ENCODE results near the gene SOS2.

SOS2 gene

DNA sequence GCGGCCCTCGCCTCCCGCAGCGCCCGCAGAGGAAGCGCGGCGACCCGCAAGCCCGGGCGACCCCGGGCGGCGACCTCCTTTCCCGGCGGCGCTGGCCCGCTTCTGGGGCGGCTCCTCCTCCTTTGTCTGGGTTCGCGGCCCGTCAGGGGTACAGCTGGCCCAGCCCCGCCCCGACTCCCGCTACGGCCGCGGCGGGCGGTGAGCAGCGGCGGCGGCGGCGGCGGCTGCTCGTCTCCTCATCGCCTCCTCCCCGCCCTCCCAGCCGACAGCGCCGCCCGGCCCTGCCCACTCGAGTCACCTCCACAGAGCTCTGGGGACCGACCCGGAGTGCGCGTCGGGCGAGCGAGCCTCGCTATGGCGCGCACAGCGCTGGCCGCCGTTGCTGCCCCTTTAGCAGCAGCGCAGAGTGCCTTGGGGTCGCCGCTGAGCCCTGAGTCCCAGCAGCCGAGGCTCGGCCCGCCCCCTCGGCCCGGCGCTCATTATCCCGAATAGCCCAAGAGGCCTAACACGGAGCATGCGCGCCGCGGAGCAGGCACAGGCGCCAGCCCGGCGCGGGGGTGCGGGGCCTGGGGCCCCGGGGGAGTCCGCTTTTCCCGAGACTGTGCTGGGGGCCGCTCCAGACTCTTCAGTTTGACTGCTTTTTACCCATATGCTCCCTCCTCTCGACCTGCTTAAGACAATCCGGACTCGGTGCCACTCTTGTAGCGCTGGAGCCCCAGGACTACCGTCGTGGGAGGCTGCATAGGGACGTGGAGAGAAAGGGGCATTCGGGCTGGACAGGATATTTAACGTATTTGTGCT lies at the start of gene SOS2:
Gene SOS2, minus strand, starts transcription at position 104 of the 801 bp plus-strand sequence. CDS start 295 bp downstream, outside the sequence.
- no peak for FAIRE-seq

DNA sequence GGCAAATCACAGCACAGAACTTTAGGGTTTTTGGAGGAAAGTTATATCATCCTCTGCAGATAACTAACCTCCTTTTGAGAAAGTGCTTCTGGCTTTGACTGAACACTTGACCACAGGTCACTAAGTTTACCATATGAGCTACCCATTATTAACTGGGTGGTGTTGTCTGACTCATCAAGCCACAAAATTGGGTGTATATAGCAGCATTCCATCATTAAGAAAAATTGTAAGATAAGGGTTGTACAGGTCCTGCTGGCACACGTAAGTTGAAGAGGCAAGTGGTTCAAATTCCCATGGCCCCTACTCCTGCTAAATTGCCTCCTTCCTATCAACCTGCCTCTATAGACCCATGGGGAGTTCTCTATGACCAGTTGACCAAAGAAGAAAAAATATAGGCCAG lies 41.1 kb upstream of the SOS2 start:
- FAIRE-seq, result no peak

DNA sequence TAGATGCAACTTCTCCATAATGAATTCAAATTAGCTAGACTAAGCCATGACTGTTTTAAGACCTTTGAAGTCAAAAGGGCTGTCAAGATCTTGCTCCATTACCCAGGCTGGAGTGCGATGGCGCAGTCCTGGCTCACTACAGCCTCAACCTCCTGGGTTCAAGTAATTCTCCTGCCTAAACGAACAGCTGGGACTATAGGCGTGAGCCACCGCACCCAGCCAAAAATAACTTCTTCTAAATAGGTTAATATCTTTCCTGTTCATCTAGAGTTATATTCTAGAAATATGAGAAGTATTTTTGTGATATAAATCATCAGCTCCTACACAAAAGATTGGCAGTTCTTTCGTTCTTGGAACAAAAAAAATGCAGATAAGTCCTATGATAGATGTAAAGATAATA lies 39.6 kb upstream of the SOS2 start:
- FAIRE-seq, result no peak

DNA sequence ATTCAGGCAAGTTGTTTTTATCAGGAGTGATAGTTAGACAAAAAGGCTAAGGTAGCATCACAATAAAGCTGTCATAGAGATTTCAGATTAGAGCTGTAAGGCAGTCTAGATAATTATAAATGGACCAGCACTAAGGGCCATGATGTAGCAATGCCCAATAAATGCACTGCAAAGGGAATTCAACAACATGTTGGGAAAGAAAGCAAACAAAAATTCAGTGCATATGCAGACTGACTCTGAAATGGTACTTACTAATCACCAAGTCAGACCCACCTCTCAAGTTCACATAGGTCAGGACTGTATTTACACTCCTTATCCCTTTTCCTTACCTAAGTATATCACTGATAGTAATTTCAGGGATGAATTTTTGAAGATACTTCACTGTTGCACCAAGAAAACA lies 33.7 kb upstream of the SOS2 start:
- no peak for FAIRE-seq

DNA sequence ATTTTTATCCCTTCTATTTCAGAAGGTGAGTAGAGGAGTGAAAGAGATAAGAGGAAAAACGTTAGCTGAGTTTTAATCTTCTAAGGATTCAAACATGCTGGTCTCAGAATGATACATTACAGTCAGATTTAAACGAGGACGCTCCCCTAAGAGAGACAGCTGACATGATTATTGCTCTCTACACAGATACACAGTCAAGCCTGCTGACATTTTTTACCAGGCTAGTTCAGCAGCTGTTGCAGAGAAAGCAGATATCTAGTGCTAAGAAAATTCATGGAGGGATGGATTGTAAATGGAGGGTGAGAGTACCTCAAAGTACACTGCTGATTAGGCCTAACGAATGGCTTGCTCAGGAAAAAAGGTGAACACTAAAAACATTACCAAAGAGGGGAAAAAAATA lies 31.9 kb upstream of the SOS2 start:
- FAIRE-seq, result no peak

DNA sequence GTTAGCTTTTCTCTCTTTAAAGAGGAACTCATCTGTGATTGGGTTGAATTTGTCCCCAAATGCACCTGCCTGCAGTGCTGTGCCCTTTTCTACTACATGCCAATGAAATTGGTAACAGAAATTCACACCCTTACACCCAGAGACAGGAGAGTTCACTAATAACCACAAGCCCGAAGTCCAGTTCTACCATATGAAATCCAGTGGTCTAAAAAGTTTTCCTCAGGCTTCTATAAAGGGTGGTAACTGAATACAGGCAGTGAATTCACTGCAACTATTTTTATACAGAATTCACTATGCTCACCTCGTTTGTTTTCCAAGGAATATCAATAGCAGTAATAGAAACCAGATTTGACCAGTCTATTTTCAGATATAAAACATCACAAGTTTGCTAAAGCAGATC lies 31.5 kb upstream of the SOS2 start:
- FAIRE-seq, result no peak

DNA sequence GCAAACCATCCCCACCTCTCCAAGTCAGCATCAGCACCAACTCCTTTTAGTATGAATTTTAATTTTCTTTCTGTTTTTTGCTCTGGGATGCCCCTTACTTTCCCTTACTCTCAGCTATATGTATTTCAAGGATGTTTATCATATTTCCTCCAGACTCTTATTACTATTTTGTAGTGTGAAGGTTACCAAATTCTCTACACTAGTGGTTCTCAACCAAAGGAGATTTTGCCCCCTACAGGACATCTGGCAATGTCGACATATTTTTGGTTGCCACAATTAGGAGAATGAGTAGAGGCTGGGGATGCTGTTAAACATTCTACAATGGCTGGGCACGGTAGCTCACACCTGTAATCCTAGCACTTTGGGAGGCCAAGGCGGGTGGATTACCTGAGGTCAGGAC lies 29.1 kb upstream of the SOS2 start:
- peak; percentile 53 for FAIRE-seq

DNA sequence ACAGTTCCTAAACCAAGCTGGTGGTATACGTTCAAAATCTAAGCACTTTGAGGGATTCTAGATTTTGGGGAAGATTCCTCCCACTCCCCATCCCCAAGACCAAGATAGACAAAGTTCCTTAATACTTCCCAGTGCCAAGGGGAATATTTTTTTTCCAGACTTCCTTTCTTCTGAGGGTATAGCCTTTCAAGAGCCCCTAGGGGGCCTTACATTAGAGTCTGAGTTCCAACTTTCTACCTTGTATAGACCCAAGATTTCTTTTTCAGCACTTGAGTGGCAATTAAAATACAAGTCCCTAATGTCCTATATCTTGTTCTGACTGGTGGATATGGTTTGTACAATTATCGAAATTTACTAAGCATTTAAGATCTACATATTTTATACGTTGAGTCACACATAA lies 28.7 kb upstream of the SOS2 start:
- no peak for FAIRE-seq

DNA sequence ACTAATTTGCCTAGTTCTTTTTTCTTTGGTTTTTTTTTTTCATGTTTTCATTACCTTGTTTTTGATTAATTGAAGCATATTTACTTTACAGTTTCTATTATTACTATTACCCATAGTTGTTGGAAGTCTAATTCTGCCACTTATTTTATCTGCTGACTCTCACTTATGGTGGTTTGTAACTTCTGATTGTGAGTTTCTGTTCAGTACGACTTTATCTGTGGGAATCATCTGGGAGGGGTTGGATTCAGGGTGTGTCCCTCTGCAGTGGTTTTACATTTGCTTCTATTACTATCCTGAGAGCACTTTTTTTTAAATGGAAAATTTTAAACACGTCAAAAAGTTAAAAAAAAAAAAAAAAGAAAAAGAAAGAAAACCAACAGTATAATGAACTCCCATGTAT lies 26.4 kb upstream of the SOS2 start:
- no peak for FAIRE-seq

DNA sequence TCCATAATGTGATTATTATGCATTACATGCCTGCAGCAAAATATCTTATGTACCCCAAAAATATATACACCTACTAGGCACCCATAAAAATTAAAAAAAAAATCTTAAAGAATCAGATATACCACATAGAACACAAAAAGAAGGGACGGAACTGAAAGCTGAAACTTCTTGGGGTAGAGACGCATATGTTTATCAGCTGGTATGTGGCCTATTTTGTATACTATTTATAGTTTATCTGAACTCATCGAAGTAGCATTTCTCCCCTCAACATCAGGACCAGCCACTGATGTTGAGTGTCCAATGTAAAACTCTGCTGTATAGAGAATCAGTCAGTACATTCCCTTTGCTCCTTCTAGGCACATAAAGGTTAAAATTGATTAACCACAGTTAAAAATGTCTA lies 22.9 kb upstream of the SOS2 start:
- no peak for FAIRE-seq

DNA sequence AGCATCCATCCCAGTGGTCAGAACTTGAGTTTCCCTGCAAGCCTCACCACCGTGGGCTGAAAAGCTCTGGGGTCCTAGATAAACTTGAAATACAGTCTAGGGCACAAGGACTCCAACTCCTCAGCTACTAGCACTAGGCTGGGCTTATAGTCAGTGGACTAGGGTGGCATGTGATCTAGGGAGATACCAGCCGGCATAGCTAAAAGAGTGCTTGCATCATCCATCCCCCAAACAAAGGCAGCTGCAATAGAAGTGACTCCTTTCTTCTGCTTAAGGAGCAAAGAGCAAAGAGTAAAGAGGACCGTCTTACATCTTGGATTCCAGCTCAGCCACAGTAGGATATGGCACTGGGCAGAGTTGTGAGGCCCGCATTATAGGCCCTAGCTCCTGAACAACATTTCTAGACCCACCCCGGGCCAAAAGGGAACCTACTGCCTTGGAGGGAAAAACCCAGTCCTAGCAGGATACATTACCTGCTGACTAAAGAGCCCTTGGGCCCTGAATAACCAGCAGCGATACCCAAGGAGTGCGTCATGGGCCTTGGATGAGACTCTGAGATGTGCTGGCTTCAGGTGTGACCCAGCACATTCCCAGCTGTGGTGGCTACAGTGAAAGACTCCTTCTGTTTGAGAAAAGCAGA lies 17.9 kb upstream of the SOS2 start:
- no peak for FAIRE-seq

DNA sequence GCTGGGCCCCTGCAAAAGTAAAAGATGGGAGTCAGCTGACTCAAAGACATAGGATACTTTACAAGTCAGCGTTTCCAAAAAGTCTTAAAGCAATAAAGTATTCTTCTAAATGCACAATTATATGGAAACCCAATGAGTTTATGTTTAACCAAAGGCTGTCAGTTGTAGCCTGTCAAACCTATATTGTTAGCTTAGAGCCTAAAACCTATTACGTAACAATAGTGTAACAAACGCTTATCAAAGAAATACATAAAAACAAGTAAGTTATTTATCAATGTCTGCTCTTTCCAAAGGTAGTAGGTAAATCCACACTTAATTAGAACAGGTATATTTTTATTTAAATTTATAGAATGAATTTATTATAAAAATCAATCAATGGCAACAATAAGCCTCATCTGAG lies 15.9 kb upstream of the SOS2 start:
- FAIRE-seq, result peak; percentile 31

DNA sequence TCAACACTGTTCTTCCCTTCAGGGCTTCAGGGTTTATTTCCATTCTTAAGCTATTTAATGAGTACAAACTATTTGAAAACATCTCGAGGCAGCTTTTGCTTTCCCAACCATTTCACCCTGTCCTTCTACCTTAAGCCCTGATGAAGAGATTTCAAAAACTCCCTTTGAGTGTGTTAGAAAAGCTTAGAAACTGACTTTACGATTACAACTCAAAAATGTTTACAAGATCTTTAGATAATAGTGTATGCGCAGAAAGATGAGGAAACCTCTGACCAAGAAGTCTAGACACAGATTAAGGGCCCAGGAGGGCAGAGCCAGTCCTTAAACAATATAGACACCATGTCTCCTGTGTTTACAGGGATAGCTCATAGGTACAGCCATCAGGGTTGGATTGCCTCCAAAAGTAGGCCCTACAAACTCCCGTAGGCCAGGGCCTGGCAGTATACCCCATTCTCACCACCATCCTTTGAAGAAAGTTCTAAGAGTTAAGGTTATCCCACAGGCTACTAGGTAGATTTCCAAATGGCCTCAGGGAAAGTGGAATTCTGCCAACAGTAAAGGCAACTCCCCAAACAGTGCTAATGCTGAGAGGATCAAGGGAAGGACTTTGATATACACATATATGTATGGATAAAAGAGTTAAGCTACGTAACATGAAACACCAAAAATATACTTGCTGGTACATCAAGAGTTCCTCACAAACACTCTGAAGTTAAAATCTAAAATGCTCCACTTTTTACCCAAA lies 11.4 kb upstream of the SOS2 start:
- no peak for FAIRE-seq

DNA sequence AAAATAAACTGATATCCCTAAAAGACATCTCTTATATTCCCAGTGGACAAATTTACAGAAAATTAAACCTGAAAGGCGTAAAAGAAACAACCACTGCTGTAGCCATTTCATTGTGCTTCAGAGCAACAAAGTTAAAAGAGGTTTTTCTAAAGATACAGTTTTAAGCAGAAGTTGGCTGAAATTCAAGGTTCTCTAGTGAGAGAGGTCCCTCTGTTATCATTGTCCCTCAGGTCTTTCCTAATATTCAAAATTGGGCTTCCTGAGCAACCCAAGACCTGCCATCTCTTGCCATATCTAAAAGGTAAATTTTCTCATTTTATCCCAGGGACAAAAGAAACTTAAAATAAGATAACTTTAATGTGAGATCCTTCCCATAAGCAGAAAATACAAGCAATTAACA lies 10.7 kb upstream of the SOS2 start:
- FAIRE-seq, result no peak

DNA sequence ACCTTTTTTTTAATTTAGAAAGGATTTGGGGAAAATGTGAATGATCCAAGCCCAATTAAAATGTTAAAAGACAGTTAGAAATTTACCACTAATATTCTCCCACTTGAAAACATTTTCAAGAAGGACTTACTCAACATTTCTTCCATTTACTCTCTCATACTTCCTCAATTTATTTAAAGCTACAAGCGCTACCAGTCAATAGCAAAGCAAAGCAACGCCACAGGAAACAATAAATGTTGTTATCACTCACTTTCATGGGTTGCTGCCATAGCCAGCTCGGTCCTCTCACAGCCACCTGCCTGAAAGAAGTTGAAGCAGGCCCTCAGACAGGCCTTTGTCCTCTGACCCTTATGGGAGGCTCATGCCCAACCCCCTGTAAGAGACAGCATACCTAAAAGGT lies 6.0 kb upstream of the SOS2 start:
- no peak for FAIRE-seq

DNA sequence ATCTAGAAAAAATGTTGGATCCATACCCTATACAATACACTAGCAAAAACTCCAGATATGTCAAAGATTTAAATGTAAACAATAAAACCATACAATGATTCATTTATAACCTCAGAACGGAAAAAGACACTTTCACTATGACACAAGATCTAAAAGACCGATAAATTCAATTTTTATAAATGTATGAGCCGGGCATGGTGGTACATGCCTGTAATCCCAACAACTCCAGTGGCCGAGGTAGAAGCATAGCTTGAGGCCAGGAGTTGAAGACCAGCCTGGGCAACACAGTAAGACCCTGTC lies 2.5 kb upstream of the SOS2 start:
- FAIRE-seq, result no peak

DNA sequence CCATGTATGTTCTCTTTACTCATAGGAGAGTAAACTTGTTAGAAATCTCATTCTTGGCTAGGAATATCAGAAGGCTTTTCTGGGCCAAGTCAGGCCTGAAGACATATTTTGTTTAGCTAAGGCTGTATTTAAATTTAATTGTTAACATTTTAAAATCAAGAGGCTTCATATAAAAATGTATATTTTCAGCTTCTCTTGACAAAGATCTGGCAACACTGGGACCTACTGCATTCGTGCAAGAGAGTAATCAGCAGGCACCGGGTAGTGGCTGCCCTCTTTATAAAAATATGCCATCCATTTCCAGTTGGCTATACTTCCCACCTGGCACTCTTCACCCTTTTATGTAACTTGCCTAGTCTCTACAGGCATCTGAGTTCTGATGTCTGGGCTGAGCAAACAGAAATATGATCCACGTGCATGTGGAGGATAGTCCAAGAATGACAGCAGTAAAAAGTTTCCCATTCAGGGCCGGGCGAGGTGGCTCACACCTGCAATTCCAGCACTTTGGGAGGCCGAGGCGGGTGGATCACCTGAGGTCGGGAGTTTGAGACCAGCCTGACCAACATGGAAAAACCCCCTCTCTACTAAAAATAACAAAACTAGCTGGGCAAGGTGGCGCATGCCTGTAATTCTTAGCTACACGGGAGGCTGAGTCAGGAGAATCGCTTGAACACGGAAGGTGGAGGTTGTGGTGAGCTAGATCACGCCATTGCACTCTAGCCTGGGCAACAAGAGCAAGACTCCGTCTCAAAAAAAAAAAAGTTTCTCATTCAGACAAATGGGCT lies 2.0 kb upstream of the SOS2 start:
- FAIRE-seq, result no peak

DNA sequence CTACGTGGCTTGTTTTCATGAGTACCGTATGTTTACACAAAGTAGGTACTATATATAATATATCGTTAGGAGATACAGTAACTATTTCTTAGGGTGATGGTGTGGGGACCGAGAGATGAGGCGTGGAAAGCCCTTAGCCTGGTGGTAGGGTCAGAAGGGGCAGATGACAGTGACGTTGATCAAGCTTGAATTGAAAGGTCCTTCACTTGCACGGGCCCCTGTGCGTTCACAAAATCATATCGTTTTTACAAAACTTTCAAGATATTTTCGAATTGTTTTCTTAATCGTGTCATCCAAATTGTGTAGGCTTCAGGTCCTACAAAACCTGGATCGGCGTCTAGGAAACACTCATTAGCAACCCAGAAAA lies 881 bp upstream of the SOS2 start:
- no peak for FAIRE-seq

DNA sequence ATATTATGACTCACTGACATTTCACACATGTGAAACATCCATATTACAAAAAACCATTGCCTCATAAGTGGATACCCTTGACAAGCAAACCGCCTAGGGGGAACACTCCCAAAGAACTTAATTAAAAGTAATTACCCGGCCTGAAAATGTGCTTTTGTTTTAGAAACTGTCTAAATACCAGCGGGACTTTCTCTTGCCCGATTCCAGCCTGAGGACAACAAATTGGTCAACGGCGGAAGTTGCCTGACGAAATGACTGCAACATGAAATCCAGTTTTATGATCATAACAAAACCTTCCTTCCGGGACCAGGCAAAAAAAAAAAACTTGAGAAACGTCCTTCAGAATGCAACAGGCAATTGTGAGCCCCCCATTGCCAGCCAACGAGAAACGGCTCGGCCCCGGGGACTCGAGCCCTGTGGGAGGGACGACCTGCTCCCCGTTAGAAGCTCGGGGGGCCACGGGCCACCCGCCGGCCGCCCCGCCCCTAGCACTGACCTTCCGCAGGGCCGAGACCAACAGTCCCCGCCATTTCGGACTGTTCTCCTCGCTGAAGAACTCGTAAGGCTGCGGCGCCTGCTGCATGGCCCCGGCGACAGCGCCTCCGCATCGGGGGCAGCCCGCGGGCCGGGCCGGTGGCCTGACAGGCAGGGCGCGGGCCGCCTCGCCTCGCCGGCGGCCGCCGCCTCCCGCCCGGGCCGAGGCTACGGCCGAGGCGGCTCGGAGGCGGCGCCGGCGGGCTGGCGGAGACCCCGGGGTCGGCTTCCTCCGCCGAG lies 490 bp downstream of the SOS2 start:
- no peak for FAIRE-seq

DNA sequence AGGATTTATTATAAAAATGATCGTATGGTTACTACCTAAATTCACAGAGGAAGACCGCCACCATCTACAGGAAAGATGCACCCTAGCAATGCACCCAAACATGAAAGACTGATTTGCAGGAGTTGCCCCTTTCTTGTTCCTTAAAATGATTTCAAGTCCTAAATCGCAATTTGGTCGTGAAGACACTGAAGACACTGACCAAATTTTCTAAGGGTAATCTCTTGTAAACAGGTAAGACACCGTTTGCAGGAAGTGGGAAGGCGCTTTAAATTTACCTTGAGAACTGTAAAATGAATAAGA lies 1.0 kb downstream of the SOS2 start:
- FAIRE-seq, result no peak

DNA sequence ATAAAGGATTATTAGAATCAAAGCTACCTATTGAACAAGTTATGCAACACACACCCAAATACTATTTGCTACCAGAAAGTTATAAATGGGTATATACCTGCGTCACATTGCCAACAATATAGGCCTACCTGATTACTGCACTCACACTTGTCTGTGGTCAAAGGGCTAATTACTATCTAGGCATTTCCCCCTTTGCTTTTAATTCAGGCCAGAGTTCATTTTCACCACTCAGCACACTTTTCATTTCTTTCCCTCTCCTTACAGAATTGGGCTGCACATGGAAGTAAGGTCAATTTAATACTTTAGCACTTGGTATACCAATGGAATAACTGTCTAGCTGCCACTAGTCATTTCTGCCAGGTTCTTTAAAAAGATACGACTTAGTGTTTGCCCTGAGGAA lies 1.7 kb downstream of the SOS2 start:
- FAIRE-seq, result no peak

DNA sequence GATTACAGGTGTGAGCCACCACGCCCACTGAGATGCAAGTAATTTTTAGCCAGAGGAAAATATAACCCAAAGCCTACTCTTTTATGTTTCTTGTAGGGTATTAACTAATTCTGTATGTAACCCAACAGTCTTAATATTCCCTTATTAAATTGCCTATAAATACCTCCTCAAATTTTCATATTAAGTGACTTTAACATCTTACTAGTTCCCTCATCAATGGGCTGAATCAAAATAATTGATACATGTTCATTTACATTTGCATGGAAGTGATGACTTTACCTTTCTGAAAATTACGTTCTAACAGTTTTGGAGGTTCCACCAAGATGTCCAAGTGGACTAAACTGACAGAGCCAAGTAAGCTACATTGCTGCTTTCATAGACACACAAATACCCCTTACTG lies 3.1 kb downstream of the SOS2 start:
- no peak for FAIRE-seq

DNA sequence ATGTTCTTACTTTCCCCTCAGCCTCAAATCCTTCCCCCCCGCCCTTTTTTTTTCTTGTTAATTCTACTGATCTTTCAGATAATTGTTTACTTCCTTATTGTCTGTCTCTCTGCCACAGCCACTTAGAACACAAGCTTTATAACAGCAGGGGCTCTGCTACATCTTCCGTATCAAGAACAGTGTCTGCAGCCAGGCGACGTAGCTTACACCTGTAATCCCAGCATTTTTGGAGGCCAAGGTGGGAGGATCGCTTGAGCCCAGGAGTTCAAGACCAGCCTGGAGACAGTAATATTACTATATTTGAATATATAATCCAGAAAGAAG lies 5.4 kb downstream of the SOS2 start:
- FAIRE-seq, result no peak
